Fibroblast of the conjunctiva (primary cell): ENCODE measurements around the gene DIPK1B.
A peak's percentile ranks its signal among the peaks of the same experiment; 100 is the strongest.

Experiments
- DNase-seq: peaks from one replicate; pipeline ENCODE4 v3.0.0-alpha.2; 2010; ENCODE audit warnings: low read depth

Gene DIPK1B

DNA sequence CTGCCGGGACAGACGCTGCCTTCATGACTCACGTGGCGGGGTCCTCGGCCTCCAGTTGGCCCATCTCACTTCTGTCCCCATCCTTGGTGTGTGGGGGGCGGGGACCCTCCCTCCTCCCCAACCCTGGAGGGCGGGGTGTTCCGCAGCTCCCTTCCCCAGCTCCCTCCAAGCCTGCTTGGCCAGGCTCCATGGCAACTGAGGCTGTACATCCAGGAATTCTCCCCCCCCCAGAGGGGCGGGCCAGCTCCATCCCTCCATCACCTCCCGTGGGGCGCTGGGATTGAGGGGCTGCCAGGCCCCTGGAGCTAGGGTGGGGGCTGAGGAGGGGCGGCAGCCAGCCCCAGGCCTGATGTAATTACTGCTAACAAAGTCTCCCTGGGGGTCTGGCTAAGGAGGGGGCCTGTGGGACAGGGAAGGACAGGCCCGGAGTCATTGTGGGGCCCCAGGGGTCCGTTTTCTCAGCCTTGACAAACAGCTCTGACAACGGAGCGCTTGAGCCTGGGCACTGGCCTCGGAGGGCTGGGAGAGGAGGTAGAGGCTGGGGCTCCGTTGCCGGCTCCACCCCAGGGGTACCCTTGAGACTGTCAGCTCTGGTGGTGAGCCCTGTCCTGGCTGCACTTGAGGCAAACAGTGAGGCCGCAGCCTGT, 8.0 kb downstream of the DIPK1B start:
- no peak for DNase-seq

DNA sequence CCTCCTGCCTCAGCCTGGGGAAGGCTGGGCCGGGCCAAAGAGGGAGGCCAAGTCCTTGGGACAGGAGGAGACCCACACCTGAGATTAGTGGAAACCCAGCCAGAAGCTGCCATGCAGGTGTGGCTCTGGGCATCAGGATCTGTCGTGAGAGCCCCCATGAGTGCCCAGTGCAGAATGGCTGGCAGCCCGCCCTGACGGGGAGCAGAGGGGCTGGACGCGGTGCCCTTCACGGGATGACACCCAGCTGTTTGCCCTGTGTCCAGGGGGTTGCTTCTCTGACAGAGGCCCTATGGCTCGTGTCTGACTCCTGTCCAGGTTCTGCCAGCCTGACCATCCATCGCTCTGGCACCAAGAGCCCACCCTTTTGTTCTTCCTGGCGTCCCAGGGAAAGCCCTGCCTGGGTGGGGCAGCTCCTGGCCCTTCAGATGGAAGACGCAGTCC, 8.5 kb downstream of the DIPK1B start:
- DNase-seq: no peak

DNA sequence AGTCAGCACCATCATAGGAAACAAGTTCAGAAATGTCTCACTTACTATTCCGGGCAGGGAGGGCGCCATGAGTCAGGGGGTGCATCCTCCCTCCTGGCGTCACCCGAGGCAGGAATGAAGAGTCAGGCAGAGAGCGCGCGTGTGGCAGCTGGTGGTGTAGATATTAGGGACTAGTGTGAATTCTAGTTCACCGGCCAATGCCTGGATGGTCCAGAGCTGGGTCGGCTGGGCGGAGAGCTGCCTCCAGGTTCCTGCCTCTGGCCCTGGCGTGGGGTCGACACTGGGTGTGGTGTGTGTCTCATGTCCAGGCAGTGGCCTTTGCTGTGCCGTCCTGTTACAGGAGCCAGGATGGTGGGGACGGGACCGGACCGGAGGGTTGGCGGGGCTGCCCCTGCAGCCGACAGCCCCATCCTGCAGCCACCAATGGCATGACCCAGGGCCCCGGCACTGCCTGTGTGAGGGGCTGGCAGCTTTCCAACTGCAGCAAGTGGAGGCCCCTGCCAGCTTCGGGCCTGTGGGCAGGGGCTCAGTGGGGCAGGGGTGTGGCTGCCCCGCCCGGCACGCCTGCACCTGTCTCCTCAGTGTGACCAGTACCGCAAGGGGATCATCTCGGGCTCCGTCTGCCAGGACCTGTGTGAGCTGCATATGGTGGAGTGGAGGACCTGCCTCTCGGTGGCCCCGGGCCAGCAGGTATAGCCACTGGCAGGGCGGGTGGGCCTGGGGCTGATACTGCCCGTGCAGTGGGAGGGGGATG, 9.1 kb downstream of the DIPK1B start:
- DNase-seq: no peak

DNA sequence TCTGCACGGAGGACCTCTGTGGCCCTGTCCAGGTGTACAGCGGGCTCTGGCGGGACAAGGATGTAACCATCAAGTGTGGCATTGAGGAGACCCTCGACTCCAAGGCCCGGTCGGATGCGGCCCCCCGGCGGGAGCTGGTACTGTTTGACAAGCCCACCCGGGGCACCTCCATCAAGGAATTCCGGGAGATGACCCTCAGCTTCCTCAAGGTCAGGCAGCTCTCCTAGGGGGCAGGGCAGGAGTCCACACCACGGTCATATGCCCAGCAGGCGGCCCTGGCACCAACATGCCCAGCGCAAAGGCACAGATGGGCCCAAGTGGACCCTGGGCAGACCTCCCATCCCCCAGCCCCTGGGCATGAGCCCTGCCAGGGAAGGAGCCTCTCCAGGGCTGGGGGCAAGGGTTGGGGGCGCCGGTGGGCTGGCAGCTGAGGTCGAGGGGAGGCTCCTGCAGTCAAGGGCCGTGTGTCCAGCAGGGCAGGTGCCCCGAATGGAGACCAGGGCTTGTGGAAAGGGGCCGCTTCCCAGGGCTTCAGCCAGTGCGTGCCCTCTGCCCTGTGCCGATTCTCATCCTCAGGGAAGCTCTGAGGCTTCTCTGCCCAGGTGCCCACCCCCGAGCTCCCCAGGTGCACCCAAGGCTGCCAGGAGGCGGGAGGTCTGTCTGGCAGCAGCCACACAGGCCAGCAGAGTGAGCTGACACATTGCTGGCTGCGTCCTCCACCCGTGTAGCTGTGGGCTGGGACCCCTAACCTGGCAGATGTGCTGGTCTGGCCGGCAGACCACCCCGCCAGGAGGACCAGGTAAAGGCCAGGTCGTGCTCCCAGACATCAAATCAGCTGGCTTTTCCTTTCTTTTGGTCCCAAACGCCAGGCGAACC, 10.0 kb downstream of the DIPK1B start:
- DNase-seq: no peak

DNA sequence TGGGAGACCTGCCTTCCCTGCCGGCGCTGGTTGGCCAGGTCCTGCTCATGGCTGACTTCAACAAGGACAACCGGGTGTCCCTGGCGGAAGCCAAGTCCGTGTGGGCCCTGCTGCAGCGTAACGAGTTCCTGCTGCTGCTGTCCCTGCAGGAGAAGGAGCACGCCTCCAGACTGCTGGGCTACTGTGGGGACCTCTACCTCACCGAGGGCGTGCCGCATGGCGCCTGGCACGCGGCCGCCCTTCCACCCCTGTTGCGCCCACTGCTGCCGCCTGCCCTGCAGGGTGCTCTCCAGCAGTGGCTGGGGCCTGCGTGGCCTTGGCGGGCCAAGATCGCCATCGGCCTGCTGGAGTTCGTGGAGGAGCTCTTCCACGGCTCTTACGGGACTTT, 10.6 kb downstream of the DIPK1B start:
- no peak for DNase-seq

DNA sequence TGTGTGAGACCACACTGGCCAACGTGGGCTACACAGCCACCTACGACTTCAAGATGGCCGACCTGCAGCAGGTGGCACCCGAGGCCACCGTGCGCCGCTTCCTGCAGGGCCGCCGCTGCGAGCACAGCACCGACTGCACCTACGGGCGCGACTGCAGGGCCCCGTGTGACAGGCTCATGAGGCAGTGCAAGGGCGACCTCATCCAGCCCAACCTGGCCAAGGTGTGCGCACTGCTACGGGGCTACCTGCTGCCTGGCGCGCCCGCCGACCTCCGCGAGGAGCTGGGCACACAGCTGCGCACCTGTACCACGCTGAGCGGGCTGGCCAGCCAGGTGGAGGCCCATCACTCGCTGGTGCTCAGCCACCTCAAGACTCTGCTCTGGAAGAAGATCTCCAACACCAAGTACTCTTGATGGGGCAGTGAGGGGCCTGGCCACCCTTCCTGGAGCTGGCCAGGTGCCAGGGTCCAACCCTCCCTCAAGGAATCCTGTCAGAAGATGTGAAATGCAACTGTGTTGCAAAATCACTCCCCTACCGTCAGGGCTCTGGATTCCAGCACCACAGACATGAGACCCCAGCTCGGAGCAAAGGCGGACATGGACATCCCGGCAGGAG, 11.1 kb downstream of the DIPK1B start:
- DNase-seq: no peak

DNA sequence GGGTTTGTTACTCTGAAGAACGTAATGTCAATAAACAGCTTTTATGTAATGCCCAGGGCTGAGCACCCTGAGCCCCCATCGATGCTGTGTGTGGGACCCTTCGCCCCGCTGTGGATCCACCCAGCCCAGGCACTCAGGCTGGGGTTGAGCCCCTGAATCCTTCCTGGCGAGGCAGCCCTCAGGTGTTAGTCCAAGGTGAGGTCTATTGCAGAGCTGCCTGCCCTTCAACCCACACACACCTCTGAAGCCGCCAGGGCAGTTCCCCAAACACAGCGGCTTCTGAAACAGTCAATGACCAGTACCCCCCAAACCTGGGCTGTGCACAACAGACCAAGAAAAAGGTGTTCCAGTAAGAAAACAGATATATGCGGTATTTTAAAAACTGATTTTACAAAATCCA, 11.6 kb downstream of the DIPK1B start:
- DNase-seq: no peak

DNA sequence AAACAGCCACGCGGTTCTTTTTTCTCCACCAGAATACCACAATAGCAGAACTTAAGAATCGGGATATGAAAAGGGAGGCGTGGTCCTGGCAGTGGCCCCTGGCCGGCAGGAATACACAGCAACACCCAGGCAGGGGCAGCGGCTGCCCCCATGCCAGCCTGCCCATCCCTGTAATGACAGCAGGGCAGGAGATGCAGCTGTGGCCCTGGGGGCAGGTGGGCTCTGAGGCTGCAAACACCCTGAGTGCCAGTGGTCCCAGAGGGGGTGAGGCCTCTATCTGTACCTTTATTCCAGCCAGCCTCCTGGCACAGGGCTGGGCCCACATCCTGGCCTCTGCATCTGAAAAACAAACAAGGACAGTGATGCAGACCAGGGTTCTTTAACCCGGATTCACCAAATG, 12.4 kb downstream of the DIPK1B start:
- no peak for DNase-seq

DNA sequence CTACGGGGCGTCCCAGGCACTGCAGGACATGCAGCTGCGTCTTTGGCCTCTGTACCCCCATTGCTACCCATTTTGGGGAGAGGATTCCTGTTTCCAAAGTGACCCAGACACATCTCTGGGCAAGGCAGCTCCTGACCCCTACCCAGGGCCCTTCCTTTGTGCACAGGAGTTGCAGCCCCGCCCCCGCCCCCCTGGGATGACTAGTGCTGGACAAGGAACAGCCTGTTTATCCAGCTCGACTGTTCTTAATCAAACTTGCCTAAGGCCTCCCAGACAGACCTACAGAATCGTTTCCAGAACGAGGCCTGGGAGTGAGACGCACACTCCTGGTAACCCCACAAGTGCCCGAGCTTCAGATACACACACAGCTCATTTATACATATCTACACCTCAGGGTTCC, 13.2 kb downstream of the DIPK1B start:
- no peak for DNase-seq

DNA sequence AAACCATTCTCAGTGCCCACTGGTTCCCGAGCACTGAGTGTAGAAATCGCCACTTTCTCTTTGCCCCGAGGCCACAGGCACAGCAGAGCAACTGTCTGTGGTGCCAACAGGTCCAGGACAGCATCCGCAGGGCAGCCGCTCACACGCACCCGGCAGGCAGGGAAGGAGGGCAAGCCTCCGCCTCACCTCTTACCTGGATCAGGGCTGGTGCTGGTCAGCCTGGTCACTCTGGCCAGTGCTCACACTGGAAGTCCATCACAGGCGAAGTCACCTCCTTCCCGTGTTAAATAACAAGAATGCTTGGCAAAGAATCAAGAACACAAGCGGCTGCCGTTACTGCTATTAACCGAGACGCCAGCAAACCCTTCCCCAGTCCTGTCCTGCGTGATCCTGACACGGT, 13.7 kb downstream of the DIPK1B start:
- no peak for DNase-seq

DNA sequence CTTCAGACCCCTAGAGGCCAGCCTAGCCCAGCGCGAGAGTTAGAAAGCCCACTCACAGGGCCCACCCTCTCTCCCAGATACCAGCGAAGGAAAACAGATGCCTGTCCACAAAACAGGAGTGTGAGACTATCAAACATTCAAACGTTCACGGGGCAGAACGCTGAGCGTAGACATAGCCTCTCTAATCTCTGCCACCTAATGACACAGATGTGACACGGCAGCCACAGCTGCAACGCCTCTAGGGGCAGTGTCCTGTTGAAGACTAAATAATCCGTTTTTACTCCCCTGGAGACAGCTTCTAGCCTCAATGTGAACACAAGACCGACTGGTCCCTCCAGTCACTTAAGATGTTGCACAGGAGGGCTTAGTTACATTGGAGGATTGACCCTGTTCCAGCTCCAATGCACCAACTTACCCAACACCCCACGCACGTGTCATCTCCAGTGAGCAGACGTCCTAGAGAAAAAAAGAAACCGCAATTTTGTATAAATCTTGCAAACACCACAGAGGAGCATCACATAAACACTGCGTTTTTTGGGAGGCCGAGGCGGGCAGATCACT, 14.3 kb downstream of the DIPK1B start:
- no peak for DNase-seq

DNA sequence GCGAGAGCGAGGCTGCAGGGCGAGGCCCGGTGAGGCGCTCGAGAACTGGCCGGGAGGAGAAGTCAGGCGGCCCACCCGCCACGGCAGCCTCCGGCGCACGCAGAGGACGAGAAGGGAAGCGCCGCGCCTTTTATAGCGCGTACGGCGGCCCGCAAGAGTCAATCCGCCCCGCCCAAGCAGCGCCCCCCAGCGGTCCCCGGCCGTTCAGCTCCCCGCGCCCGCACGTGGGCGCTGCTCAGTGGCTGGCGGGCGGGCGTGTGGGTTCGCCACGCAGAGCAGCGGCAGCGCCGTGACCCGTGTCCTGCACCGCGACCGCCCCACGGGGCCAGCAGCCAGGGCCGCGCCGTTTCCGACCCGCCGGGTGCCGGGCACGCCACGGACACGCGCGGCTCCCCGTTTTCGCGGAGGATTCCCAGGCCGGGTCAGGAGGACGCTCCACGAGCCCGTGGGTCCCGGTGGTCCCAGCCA, 15.7 kb downstream of the DIPK1B start:
- peak; percentile 72 for DNase-seq

DNA sequence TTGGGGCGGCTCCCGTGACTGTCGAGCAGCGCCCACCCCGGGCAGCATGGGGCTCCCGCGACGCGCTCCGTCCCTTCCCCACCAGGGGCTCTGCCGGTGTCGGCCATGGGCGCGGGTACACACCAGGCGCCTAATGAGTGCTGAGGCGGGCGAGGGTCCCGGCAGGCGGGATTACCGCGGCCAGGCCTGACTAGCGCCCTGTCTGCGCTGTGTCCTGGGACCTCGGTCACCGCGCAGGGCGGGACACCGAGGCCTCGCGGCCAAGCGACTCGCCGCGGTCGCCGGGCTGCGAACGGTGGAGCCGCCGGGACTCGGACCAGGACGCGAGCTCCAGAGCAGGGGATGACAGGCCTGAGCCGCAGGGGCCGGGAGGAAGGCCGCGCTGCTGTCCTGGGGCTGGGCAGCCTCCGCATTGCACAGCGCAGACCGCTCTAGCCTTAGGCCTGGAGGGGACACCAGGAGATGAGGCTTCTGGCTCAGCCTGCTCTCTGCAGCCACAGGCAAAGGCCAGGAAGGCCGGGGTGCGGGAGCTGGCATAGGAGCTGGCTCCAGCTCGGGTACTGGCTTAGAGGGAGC, 16.3 kb downstream of the DIPK1B start:
- DNase-seq: no peak

DNA sequence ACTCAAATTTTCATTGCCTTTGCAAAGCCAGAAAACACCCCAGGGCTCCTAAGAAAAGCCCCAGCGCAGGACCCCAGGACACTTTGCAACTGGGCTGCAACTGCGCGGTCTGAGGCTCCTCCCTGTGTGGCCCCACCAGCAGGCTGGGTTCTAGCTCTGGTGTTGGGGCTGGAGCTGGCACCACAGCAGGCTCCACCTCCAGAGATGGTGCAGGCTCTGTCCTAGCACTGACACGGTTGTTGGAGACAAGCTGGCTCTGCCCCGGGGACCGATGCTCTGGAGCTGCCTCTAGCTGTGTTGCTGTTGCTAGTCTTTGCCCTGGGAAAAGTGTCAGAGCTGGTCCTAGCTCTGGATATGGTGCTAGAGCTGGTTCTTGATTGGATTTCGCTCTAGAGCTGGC, 16.8 kb downstream of the DIPK1B start:
- DNase-seq: no peak

DNA sequence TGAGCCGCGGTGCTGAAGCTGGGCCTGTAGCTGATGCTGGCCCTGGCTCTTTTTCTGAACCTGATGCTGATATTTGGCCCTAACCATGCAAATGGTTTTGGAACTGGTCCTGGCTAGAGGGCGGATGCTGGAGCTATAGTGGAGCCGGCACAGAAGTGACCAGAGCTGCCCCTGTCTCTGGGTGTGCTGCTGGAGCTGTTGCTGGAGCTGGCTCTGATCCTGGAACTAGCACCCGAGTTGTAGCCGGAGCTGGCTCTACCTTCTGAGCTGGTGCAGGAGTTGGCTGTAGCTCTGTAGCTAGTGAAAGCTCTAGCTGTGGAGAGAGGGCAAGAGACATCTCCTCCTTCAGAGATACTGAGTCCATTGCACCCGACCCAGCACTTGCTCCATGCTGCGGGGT, 17.6 kb downstream of the DIPK1B start:
- no peak for DNase-seq

DNA sequence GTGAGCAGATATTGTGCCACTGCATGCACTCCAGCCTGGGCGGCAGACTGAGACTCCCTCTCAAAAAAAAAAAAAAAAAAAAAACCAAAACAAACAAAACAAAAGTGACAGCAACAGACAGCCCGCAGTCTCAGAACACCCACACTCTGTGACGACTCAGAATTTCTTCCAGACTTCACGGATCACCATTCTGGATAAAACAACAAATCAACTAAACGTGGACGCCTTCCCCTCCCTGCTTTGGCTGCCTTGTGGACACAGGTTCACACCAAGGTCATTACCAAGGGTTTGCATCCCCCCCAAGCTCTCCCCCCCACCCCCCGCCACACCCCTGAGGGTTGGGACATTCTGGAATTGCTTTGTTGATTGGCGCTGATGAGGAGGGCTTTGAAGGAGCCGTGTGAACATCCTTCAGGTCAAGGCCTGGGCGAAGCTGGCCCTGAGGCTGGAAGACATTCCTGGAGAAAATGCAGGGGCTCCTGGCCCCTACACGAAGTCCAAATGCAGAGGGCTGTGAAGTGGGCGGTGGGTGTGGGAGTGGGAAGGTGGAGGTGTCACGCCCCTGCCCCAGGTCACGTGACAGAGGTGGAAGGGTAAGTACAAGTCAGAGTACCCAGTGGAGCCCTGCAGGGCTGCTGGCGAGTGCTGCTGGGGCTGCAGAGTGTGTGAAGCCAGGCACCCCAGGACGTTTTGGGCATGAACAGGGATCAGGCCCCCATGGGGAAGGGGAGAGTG, 20.2 kb downstream of the DIPK1B start:
- no peak for DNase-seq

DNA sequence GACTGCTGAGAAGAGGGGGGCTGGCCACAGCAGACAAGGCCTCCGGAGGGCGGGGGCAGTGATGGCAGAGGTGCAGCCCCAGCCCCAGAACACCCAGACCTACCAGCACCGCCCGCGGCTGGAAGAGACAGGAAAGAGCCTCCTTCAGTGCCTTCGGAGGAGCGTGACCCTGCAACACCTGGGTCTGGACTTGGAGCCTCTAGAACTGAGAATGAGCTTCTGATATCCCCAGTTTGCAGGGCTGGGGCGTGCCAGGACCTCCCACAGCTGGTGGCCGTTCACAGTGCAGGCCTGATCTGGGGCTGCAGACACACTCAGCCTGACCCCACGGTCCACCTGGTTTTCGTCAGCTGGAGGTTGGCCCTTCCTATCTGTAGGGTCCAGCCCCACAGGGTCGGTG, 21.2 kb downstream of the DIPK1B start:
- DNase-seq: no peak

DNA sequence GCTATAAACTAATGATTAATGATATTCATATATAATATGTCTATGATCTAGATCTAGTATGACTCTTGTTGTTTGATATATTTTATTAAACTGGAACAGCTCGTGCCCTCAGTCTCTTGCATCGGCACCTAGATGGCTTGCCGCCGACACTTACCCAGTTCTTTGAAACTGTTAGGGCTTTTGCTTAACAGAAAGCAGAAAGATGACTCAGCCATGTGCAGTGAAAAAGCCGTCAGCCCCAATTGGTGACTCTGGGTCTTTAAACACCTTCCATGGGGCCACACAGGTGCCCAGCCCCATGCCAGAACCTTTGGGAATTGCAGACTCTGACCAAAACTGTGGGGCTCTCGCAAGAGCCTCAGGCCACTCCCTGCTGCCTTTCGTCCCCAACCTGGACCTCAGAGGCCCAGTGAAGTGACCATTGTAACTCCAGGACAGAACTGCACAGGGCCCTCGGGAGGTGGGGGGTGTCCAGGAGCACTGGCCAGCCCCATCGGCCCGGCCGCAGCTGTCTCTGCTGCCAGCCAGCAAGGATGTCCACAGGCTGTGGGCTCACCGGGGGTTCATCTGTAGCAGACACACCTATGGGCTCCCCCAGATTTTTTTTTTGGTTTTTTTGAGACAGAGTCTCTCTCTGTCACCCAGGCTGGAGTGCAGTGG, 22.6 kb downstream of the DIPK1B start:
- no peak for DNase-seq

DNA sequence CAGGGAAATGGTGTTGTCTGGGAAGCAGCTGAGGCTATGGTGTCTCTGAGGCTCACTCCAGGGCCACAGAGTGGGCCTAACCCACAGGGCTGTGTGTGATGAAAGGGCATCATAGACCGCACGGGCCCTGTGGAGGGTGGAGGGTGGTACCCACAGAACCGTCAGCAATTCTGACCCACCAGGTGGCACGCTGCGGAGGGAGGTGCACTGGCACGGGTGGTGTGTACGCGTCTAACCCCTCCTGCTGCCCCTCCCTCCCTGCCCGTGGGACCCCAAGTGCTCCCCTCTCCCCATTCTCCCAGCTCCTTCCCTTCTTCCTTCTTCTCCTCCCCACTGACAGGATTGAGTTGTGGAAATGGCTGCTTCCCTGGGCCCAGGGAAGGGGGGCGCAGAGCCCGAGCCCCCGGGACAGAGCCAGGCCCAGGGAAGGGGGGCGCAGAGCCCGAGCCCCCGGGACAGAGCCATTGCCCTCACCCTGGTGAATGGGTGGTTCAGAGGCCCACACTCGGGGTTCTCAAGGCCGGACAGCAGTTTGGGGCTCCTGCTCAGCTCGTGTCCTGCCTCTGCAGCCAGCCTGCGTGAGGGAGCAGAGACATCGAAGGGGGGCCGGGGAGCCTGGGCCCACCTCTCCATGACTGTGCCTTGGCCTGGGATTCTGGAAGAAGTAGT, 23.6 kb downstream of the DIPK1B start:
- no peak for DNase-seq

DNA sequence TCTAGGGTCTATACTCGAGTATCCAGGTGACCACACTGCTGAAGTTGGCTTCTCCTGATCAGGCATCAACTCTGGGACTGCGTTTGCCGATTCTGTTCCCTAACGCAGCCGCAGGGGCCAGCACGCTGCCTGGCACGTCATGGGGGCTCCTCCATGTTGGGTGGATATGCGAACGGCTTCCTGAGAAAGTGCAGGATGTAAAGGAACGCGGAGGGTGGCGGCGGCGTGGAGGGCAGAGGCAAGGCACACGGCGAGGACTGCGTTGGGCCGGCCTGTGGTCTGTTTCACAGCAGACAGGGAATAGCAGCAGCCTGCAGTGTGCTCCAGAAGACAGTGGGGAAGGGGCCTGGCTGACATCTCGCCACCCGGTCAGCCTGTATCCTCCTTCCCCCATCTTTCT, 26.6 kb downstream of the DIPK1B start:
- DNase-seq: no peak
